ENCODE data around the gene USF1. TPM values are rescaled to one million over a fixed set of nuclear protein-coding genes. Genes with fewer than 3 reads are reported as not detected.
"Not testable (repeated sequence)": the region's sequence is repeated elsewhere in the genome, so short reads cannot be mapped to it uniquely, and the experiment has no call there.

USF1 gene
- total RNA-seq, 1 donor from 2014 or later = 81.8 TPM

DNA sequence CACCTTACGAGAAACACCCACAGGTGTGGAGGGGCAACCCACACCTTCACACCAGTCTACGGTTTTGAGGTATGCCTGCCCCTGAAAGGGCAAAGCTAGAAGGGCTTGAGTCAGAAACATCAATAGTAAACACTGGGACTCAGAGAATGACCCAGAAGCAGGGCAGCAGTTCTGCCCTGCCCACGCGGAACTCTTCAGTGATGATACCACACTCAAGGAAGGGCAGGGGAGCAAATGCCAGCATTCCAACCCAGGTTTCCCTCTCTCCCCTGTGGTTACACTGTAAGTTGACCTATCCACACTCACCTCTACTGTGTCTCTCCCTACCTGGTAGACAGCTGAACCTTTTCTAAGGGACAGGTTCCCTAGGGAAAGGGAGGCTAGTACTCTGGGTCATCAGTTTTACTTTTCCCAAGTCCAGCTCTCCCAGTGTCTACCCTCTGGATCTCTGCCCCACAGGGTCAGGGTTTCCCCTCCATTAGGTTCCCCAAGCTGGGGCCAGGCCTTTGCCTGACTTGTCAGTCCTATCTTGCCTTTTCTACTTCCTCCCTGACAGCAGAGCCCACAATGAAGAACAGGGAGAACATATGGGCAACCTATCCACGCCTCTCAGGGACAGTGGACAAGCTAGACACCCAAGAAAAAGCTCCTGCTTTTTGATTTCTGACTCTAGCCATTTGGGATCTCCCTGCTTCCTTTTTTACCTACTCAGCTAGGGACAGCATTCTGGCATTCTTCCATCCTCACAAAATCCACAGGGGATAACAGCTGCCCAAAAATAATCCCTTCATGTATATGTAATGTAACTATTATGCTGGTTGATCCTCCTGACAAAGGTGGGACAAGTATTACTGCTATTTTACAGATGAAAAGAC is 27.8 kb downstream of the USF1 start:
- no peak for DNase-seq
- peak in 1 of 2 donors; percentile 10 for ATAC-seq

DNA sequence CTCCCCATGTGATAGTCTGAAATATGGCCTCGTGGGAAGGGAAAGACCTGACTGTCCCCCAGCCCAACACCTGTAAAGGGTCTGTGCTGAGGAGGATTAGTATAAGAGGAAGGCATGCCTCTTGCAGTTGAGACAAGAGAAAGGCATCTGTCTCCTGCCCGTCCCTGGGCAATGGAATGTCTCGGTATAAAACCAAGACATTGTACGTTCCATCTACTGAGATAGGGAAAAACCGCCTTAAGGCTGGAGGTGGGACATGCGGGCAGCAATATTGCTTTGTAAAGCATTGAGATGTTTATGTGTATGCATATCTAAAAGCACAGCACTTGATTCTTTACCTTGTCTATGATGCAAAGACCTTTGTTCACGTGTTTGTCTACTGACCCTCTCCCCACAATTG is 28.6 kb downstream of the USF1 start:
- H3K9me3 ChIP-seq; intact Hi-C loops (cut with DNase I); H3K27me3 ChIP-seq (ENCODE audit: low read depth); DNase-seq; H3K36me3 ChIP-seq; ATAC-seq: not testable (repeated sequence)
- peaks cover 77% of the 10 kb centered on the region for H3K4me1 ChIP-seq
- H3K27ac ChIP-seq = peak overlapping the region; percentile 94
- peak overlapping the region; percentile 91 for H3K4me3 ChIP-seq

More for the DNA sequence above, 27.8 kb downstream of the USF1 start:
- H3K36me3 ChIP-seq = no peaks in the 10 kb centered on the region
- no peaks in the 10 kb centered on the region for H3K27me3 ChIP-seq (ENCODE audit: low read depth)
- H3K4me3 ChIP-seq = peak overlapping the region; percentile 91
- H3K9me3 ChIP-seq = no peaks in the 10 kb centered on the region
- intact Hi-C loops (cut with DNase I) = no loop called here
- peak overlapping the region; percentile 94 for H3K27ac ChIP-seq
- peaks cover 69% of the 10 kb centered on the region for H3K4me1 ChIP-seq
- TF ChIP-seq, protein P1, sequence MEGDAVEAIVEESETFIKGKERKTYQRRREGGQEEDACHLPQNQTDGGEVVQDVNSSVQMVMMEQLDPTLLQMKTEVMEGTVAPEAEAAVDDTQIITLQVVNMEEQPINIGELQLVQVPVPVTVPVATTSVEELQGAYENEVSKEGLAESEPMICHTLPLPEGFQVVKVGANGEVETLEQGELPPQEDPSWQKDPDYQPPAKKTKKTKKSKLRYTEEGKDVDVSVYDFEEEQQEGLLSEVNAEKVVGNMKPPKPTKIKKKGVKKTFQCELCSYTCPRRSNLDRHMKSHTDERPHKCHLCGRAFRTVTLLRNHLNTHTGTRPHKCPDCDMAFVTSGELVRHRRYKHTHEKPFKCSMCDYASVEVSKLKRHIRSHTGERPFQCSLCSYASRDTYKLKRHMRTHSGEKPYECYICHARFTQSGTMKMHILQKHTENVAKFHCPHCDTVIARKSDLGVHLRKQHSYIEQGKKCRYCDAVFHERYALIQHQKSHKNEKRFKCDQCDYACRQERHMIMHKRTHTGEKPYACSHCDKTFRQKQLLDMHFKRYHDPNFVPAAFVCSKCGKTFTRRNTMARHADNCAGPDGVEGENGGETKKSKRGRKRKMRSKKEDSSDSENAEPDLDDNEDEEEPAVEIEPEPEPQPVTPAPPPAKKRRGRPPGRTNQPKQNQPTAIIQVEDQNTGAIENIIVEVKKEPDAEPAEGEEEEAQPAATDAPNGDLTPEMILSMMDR (IDR thresholded peaks at IDR 0.05) = no peak

- intact Hi-C loops (cut with DNase I); H3K27me3 ChIP-seq (ENCODE audit: low read depth); H3K4me3 ChIP-seq; H3K9me3 ChIP-seq; H3K36me3 ChIP-seq; DNase-seq: not testable (repeated sequence)
- H3K4me1 ChIP-seq = peaks cover 78% of the 10 kb centered on the region
- peak overlapping the region; percentile 73 for H3K27ac ChIP-seq
- ATAC-seq = peak; percentile 0 to 30
These were observed 29.1 kb downstream of the USF1 start for GRCh38 chr1:161016683-161017082.

GRCh38 chr1:161013488-161014230 is 32.1 kb downstream of the USF1 start:
- TF ChIP-seq, protein P1 (IDR thresholded peaks at IDR 0.05) = no peak
- peak overlapping the region; percentile 90 for H3K27ac ChIP-seq
- intact Hi-C loops (cut with DNase I) = no loop called here

DNA sequence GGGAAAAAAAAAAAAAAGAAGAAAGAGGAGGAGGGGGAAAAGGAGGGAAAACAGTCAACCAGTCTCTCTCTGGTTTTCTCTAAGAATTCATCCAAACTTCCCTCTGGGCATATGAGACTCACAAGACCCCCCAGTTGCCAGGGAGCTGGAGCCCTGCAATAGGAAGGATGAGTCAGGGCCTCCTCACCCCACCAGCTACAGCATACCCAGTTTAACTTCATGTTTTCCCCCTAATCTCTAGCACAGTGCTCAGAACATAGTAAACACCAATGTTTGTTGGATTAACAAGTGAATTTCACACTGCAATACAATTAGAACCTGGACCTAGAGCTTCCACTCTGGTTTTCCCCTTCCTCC is 32.7 kb downstream of the USF1 start:
- Histone ChIP-seq H3K36me3 (no peaks in the 10 kb centered on the region), H3K27ac (peak overlapping the region; percentile 90), H3K9me3 (no peaks in the 10 kb centered on the region), H3K4me1 (peaks cover 81% of the 10 kb centered on the region), H3K4me3 (peak overlapping the region; percentile 45), H3K27me3 (ENCODE audit: low read depth) (no peaks in the 10 kb centered on the region)
- ATAC-seq (peak; percentile 2 to 14), DNase-seq (no peak)
- intact Hi-C loops (cut with DNase I) = no loop called here
- TF ChIP-seq, protein P1 (IDR thresholded peaks at IDR 0.05) = no peak

More at GRCh38 chr1:161013488-161014230, 32.1 kb downstream of the USF1 start:
- Histone ChIP-seq H3K4me3 (peak overlapping the region; percentile 45), H3K9me3 (no peaks in the 10 kb centered on the region), H3K27me3 (ENCODE audit: low read depth) (no peaks in the 10 kb centered on the region), H3K4me1 (peaks cover 81% of the 10 kb centered on the region), H3K36me3 (no peaks in the 10 kb centered on the region)
- DNase-seq (peak; percentile 93), ATAC-seq (peak; percentile 89 to 93)

DNA sequence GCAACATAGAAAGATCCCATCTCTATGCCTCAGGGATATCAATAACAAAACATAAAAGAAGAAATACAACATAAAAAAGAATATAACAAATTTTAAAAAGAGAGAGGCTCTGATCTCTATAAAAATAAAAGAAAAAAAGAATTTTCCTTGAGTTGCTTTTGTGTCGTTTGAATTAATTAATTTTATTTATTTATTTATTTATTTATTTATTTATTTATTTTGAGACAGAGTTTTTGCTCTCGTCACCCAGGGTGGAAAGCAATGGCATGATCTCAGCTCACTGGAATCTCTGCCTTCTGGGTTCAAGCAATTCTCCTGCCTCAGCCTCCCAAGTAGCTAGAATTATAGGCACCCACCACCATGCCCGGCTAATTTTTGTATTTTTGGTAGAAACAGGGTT is 33.4 kb downstream of the USF1 start:
- TF ChIP-seq, protein P1 (IDR thresholded peaks at IDR 0.05) = no peak
- peak overlapping the region; percentile 90 for H3K27ac ChIP-seq
- H3K4me3 ChIP-seq = no peak overlapping the region
- H3K36me3 ChIP-seq = no peaks in the 10 kb centered on the region
- H3K4me1 ChIP-seq = peaks cover 80% of the 10 kb centered on the region
- H3K9me3 ChIP-seq = no peaks in the 10 kb centered on the region
- ATAC-seq = no peak
- intact Hi-C loops (cut with DNase I) = no loop called here
- H3K27me3 ChIP-seq (ENCODE audit: low read depth) = no peaks in the 10 kb centered on the region
- DNase-seq = no peak
